ENCODE measurements around the gene RAD23B.
"Not testable (repeated sequence)": the region's sequence is repeated elsewhere in the genome, so short reads cannot be mapped to it uniquely, and the experiment has no call there.

The RAD23B gene

DNA sequence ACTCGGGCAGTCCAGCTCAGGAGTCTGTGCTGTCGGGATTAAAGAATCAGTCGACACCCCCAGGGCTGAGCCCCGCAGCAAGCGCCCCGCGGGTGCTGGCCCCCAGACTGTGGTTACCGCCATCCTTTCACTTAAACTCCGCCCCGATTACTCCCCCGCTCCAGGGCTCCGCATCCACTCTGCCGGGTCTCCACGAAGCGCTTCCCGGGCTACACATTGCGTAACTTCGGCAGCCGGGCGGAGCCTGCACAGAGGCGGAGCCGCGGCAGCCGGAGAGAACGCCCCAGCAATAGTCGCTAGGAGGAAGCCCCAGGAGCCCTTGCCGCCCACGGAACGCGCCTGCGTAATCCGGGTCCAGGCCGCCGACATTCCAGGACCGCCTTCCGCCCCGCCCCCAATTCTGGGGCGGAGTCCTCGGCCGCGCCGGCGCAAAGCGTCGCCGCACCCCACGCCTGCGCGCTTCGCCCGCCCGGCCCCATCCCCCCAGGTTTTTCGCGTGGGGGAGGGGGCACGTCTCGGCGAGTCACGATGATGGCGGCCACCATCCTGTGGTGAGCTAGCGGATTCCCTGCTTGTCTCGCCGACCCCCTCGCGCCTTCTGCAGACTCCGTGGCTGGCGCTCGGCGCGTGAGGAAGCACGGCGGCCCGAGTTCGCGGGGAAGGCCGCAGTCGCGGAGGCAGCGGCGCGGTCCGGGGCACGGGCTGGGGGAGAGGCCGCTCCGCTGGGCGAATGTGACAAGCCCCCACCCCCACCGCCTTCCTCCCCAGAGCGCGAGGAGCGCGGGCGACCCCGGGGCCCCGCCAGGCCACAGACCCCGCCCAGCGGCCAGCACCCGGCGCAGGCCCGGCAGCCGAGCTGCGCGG lies at the start of gene RAD23B:
Gene RAD23B (plus strand): TSS at position 521 of the 864 bp plus-strand sequence. CDS start 351 bp downstream, outside the sequence.
- FAIRE-seq (peak; percentile 91), DNase-seq (ENCODE audit: insufficient read length, low spot score) (peak; percentile 92)

DNA sequence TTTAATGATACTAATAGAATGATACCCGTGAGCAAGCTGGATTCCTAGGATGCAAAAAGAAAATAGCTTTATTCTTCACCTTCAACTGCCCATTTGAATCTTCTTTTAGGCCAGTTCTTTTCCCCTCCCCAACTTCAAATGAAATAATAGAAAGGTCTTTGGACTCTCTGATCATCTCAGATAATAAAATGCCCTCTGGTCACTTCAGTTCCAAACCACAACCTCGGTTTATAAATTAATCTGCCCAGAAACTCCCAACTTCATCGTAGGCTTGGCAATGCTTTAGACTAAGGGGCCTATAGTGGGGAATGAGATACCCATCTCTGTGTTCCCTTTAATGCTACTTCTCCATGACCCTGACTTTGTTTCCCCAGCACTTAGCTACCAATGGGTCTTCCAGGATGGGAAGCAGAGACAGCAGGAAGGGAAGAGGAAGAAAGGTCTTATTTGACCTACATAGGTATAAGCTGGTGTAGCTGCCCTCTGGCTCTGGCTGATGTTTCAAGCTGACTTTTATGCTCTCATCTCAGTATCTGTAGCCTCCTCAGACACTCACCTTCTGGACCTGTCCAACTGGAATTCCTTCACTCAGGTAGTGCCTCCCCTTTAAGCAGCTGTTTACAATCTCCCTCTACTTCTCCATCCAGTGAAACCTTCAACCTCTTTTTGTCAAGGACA lies 47.2 kb upstream of the RAD23B start:
- no peak for DNase-seq (ENCODE audit: insufficient read length, low spot score)
- no peak for FAIRE-seq

DNA sequence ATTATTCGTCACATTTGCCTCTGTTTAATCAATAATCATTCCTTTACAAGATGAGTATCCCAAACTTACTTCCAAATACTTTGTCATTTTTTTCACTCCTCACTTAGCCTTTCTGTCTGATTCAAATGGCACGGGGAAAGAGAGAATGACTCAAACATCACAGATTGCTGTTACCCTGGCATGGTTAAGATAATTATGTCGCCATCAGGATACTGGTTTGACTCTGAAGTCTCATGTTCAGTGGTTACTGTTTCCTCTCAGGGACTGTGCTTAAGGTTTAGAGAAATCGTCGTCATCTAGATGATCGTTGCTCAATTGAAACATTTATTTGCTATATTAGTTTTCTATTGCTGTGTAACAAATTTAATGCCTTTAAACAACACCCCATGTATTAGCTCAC lies 45.2 kb upstream of the RAD23B start:
- DNase-seq (ENCODE audit: insufficient read length, low spot score) (no peak), FAIRE-seq (no peak)

DNA sequence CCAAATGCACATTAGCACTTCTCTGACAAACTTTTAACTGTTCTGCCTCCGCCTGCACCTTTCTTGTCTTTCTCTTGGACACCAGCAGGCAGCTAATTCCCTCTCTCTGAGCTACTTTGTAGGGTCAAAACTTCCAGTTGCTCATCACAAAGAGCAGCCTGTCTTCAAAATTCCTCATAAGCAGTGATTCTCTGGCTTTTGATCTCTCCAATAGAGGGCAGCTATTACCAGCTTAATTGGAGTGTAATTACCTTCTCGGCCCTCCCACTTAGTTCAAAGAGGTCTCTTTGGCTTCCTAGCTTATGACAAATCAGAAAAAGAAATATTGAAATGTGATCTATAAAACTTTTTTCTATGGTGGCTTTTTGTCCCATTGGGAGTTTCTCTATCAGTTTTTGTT lies 43.6 kb upstream of the RAD23B start:
- no peak for FAIRE-seq

DNA sequence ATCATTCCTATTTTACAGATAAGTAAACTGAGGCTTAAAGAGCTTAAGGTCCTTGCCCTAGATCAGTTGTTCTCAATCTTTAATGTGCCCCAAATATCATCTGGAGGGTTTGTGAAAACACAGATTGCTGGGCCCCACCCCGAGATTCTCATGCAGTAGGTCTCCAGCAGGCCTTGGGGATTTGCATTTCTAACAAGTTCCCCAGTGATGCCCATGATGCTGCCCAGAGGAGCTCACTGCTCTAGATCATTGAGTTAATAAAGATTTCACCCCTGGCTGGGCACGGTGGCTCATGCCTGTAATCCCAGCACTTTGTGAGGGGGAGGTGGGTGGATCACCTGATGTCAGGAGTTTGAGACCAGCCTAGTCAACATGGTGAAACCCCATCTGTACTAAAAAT lies 42.8 kb upstream of the RAD23B start:
- no peak for FAIRE-seq
- no peak for DNase-seq (ENCODE audit: insufficient read length, low spot score)

More for the DNA sequence above, 43.6 kb upstream of the RAD23B start:
- DNase-seq (ENCODE audit: insufficient read length, low spot score), result no peak

DNA sequence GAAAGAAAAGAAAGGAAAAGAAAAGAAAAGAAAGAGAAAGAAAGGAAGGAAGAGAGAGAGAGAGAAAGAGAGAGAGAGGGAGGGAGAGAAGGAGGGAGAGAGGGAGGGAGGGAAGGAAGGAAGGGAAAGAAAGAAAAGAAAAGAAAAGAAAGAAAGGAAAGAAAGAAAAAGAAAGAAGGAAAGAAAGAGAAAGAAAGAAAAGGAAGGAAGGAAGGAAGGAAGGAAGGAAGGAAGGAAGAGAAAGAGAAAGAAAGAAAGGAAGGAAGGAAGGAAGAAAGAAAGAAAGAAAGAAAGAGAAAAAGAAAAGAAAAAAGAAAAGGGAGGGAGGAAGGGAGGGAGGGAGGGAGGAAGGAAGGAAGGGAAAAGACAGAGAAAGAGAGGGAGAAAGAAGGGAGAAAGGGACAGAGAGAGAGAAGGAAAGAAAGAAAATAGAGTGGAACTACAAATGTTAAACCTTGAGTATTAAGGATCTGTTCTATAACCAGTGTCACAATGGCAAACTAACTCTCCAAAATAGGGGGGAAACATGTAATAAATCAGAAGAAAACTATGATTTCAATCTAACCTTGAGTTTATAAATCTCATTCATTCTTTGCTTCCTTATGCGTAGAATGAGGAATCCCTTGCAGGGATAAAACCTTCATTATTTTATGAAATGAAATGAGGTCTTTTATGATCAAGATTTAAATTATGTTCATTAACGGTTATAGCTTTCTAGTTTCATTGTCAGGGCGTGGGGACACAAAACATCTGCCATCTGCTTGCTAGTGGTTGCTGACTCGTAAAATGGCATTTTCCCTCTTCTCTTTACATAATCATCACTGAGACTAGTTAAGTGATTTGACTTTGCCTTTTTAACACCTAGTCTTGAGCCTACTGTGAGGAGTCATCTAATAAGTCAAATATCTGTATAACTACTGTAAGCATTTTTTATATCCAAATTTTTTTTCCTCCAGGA lies 40.7 kb upstream of the RAD23B start:
- DNase-seq (ENCODE audit: insufficient read length, low spot score) (no peak), FAIRE-seq (no peak)

DNA sequence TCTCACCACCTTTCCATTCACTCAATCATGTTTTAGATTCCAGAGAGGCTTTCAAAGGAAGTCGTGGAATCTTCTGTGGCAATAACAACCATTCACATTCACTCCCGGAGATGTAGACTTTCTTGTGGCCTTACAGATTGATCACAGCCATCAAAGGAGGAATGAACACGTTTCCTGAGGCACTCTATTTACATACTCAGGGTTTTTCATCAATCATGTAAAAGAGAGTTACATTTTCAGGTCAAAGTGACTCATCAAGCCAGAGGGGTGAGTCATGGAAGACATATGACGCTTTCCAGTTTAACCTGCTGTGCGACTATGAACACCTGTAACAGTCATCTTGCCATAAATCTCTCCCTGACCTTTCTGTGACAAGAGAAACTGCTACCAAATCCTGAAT lies 39.3 kb upstream of the RAD23B start:
- DNase-seq (ENCODE audit: insufficient read length, low spot score) (no peak), FAIRE-seq (peak; percentile 31)

DNA sequence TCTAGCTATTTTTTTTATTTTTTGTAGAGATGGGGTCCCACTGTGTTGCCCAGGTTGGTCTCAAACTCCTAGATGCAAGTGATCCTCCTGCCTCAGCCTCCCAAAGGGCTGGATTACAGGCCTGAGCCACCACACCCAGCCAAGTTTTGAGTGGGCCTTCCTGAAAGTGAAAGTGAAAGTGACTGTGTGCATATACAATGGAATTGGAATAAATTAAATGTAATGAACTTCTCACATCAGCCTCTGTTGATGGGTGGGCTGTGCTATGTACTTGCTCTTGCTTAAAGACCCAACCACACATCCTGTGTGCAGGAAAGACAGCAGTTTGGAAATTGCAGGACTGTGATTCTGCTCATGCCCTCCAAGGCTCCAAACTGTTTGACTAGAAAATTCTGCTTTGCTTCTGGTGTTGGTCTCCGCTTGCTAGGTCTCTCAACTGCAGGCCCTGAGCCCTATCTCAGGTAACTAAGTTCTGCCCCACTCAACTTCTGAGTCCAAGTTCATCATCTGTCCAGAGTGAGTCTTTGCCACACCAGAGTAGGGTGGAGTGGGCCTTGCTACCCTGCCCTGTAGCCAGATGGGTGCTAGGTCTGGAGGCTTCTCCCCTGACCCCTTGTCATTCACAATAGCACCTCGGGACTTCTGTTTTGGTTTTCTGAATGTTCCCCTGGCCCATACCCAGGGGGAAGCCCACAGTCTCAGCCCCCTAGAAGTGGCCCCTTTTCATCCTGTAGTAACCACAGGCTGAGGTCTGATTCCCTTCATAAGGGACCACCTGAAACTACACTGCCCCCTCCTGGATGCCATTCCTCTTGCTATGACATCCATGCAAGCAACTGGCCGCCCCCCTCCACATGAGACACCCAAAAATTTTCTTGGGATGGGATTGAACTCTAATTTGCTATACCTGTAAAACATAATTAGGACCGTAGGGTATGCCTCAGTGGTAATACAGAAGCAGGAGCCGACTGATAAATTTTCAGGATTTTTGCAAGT lies 36.5 kb upstream of the RAD23B start:
- peak; percentile 28 for FAIRE-seq
- no peak for DNase-seq (ENCODE audit: insufficient read length, low spot score)

DNA sequence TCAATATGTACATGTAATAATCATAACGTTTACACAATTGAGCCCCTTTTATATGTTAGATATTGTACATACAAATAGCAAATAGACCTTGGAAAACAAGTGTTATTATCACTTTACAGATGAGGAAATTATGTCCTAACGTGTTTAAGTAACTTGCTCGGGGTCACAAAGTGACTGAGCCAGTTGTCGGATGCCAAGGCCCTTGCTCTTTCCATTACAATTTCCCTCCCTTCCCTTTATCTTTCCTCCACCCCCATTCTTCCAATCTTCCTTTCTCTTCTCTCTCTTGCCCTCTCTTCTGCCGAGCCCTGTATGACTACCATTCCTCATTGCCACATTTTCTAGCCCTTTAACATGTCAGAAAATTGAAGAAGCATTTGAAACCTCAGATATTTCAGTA lies 34.4 kb upstream of the RAD23B start:
- FAIRE-seq (no peak), DNase-seq (ENCODE audit: insufficient read length, low spot score) (no peak)

DNA sequence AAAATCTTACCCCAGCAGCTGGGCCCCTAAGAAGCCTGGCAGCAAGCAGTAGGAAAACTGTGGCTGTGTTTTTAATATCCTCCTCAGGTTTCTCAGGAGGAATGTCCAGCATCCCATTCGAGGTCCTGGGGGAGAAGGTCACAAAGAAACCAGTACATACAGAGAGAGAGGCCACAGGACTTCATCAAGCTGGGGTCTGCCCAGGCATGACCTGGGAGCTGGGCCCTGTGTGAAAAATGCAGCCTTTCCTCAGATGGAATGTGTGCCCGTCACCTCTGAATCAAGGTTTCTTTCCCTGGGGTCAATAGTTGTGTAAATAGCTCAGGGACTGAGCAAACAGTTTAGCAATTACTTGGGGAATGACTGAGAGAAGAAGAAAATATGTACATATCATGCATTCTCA lies 33.9 kb upstream of the RAD23B start:
- FAIRE-seq (no peak), DNase-seq (ENCODE audit: insufficient read length, low spot score) (peak; percentile 34)

DNA sequence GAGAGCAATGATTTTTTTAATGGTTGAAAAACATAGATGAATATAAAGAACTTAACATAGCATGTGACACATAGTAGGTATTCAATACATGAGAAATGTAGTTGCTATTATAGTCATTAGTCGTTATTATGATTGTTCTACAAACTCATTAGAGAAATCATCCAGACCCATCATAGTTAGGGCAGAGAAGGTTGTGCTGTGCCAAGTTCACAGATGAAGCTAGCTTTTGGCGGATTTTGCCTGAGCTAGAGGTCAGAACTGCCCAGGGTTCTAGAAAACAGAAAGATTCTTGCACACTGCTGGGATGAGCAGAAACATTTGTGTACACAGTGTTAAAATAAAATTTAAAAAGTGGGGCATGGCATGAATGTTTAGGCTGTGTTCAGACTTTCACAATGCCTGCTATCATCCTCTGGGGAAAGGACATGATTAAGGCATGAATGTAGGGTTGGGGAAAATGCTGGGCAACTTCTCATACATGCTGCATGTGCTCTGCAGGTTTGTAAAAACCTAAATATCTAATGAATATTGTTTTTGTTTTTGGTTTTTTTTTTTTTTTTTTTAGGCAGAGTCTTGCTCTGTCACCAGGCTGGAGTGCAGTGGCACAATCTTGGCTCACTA lies 33.3 kb upstream of the RAD23B start:
- FAIRE-seq (no peak), DNase-seq (ENCODE audit: insufficient read length, low spot score) (no peak)

DNA sequence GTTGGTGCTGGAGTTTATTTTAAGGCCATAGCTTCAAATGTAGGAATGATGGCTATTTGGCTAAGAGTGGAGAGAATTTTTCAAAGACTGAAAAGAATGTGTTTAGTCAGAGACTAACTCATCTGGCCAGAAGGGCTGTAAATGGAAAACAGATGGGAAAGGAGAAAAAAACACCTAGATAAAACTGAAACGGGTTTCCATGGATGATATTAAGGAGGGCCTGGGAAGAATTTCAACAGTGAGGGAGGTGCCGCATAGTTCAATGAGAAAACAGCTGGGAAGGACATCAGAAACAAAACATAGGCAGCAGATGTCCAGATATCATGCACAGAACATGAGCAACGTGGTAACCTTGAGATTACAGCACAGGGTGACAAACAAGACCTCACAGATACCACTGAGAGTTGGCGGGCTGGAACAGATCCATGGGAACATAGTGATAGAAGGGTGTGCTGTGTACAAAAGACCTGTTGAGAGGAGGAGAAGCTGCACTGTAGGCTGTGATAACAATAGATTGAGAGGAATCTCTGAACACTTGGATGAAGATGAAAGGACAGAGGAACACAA lies 31.2 kb upstream of the RAD23B start:
- peak; percentile 26 for DNase-seq (ENCODE audit: insufficient read length, low spot score)

DNA sequence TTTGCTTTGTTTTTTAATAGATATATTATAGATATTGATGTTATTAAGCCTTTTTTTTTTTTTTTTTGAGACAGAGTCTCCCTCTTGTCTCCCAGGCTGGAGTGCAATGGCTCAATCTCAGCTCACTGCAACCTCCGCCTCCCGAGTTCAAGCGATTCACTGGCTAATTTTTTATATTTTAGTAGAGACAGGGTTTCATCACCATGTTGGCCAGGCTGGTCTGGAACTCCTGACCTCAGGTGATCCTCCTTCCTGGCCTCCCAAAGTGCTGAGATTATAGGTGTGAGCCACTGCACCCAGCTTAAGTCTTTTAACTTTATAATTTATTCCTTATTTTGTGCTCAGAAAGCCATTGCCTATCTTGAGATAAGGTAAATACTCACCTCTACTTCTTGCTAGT lies 24.2 kb upstream of the RAD23B start:
- FAIRE-seq, result no peak
- DNase-seq (ENCODE audit: insufficient read length, low spot score), result no peak

More for the DNA sequence above, 31.2 kb upstream of the RAD23B start:
- FAIRE-seq, result peak; percentile 80

DNA sequence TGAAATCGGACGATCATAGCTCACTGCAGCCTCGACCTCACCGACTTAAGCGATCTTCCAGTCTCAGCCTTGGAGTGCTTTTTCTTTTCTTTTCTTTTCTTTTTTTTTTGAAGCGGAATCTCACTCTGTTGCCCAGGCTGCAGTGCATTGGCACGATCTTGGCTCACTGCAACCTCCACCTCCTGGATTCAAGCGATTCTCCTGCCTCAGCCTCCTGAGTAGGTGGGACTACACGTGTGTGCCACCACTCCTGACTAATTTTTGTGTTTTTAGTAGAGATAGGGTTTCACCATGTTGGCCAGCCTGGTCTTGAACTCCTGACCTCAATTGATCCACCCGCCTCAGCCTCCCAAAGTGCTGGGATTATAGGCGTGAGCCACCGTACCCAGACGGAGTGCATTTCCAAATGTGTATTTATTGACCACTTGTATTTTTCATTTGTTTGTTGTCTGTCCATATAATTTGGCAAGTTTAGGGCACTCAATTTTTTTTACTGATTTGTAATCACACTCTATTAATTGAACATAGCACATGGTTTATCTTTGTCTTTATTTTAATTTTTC lies 23.2 kb upstream of the RAD23B start:
- not testable (repeated sequence) for DNase-seq (ENCODE audit: insufficient read length, low spot score); FAIRE-seq

DNA sequence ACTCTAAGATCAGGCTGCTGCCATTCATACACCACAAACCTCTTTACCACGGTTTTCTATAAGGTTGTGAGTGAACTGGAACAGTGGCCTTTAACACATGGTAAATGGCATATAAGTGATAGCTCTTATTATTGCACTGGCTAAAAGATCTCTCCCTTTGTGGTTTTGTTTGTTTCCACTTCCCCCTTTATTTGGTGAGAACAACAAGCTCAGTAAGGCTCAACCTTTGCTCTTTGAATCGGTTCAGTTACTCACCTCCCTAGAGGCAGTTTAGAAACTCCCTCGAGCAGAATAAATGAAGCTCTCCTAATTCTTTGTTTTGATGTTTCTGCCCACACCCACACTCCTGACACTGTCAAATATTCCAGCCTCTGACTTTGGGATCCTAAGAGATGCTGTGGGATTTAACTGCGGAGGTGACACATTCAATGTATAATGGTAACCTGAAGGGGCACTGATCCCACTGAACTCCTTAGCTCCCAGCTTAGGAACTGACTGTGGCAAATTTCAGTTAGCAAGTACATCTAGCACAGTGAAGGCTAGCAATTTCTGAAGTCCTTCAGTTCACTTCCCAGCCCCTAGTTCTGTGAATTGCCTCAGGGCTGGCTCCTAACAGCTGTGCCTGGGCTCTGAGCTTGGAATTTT lies 22.5 kb upstream of the RAD23B start:
- DNase-seq (ENCODE audit: insufficient read length, low spot score), result no peak
- no peak for FAIRE-seq

DNA sequence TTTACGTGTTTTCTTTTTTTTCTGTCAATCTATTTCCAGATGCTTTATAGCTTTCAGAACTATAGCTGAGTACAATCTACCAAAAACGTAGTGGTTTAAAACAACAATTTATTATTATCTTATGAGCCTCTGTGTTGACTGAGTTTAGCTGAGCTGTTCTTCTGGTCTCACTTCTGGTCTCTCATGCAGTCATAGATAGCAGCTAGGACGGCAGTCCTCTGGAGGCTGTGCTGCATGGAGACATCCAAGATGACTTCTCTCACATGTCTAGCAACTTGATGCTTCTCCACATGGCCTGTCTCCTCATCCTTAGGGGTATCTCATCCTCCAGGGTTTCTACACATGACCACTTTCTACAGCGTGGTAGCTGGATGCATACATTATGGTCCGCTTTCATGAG lies 22.0 kb upstream of the RAD23B start:
- FAIRE-seq (no peak), DNase-seq (ENCODE audit: insufficient read length, low spot score) (no peak)

DNA sequence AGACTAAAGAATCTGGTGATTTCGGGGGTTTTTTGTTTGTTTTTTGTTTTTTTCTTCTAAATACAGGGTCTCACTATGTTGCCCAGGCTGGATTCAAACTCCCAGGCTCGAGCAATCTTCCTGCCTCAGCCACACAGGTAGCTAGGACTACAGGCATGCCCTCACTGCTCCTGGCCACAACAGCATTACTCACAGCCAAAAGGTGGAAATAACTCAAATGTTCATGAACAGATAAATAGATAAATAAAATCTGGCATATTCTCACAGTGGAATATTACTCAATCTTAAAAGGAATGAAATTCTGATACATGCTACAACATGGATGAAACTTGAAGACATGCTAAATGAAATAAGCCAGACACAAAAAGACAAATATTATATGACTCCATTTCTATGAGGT lies 19.8 kb upstream of the RAD23B start:
- FAIRE-seq, result no peak
- no peak for DNase-seq (ENCODE audit: insufficient read length, low spot score)

Data from HTR-8/SVneo (cell line).